Measurements from ENCODE around the gene XPNPEP1.

- TF ChIP-seq CTCF (conservative IDR thresholded peaks at IDR 0.05; ENCODE audit: low read depth, low read length) (no peak), POLR2A (IDR thresholded peaks at IDR 0.05; ENCODE audit: low read depth, low read length) (no peak), MXI1 (IDR thresholded peaks at IDR 0.05; ENCODE audit: borderline replicate concordance, low read depth, low read length) (no peak), SMC3 (IDR thresholded peaks at IDR 0.05; ENCODE audit: low read depth, low read length) (no peak), CEBPB (IDR thresholded peaks at IDR 0.05; ENCODE audit: low read depth, low read length) (no peak), RFX5 (IDR thresholded peaks at IDR 0.05; ENCODE audit: low read depth, low read length) (no peak), USF2 (IDR thresholded peaks at IDR 0.05; ENCODE audit: low read depth, low read length) (no peak), ELK1 (IDR thresholded peaks at IDR 0.05; ENCODE audit: borderline replicate concordance, low read depth, low read length) (no peak), MAFK (IDR thresholded peaks at IDR 0.05; ENCODE audit: low read depth, low read length) (no peak), CHD1 (IDR thresholded peaks at IDR 0.05; ENCODE audit: low read depth, low read length) (no peak)
Measured at GRCh38 chr10:109947111-109947920, 24.0 kb upstream of the XPNPEP1 start.

Measured in IMR-90 (cell line).